Pancreas (tissue), 10 donors: ENCODE measurements around the gene RS1. TPM values are rescaled to one million over a fixed set of nuclear protein-coding genes. Genes with fewer than 3 reads are reported as not detected.

ENCODE experiments used
- ATAC-seq, 4 donors: fragments of 200-7000 bp; cut with Tn5 transposase; one replicate each; pipeline versions ENCODE4 v1.8.0 to v1.9.1; 2020; ENCODE audit warnings: mild to moderate bottlenecking in 4 of 4, moderate library complexity in 4 of 4
- DNase-seq, 6 donors: peaks; one replicate each; pipeline ENCODE4 v3.0.0-alpha.2; 2020
- FAIRE-seq: peaks from 2 replicates; lab custom pipeline; 2012; peaks lifted over from hg19 to GRCh38; lab: Jason Lieb, UNC
- H3K27ac ChIP-seq, 4 donors: fragments of 200-600 bp; sonication (generic); 1 replicate in 3 of 4; 2 replicates in 1 of 4; pipeline versions ENCODE4 v1.5.0 to v1.8.0; 2020
- H3K27me3 ChIP-seq, 4 donors: fragments of 200-600 bp; one replicate each; pipeline ENCODE4 v1.8.0; 2021
- H3K36me3 ChIP-seq, 3 donors: fragments of 200-600 bp; sonication (generic) in 1 of 3; one replicate each; pipeline versions ENCODE4 v1.5.0 to v1.8.0; 2020 to 2021
- H3K4me1 ChIP-seq, 3 donors: fragments of 200-600 bp; one replicate each; pipeline ENCODE4 v1.8.0; 2021
- H3K4me3 ChIP-seq, 4 donors: fragments of 200-600 bp; sonication (generic) in 2 of 4; one replicate each; pipeline versions ENCODE4 v1.5.0 to v1.8.0; 2020 to 2021
- H3K9me3 ChIP-seq, 4 donors: fragments of 200-600 bp; one replicate each; pipeline ENCODE4 v1.8.0; 2021
- CTCF ChIP-seq, 4 donors: fragments of 200-600 bp; sonication (generic) in 3 of 4; IDR thresholded peaks; one replicate each; pipeline versions ENCODE4 v1.5.0 to v1.8.0; 2021; ENCODE audit warnings: antibody characterized with exemption in 4 of 4
- WGBS, 2 donors: extraction: QIAGEN DNeasy Blood & Tissue Kit; methylation state at CpG; one replicate each; pipeline ENCODE4 v1.1.7; 2013; 5-methylcytosine and 5-hydroxymethylcytosine counted together
- intact Hi-C, 3 donors: fragments of 100-400 bp; cut with DNase I; formaldehyde crosslinking; loops; one replicate each; pipeline versions ENCODE4 v1.11.1 to v1.14.2; 2022
- polyA plus RNA-seq, 2 donors: library from polyadenylated mRNA; stranded (reverse); fragments of 200-250 nt; gene quantifications; one replicate each; pipeline ENCODE4 v1.2.3, GENCODE V29; 2013
- total RNA-seq, 6 donors: library from RNA; stranded (reverse); fragmentation: NEBNext Ultra II Directional in 4 of 6; extraction: Animal tissue kit (Norgen Biotek cat#: 25700) in 4 of 6; gene quantifications; one replicate each; pipeline versions ENCODE4 v1.2.1 to v1.2.4, GENCODE V29; 2021 to 2023
- donor health status: healthy with polysubstance abuse.
- donor health status: DM: no; HTN: no; CAD: no; lungs with moderate emphysema.
- donor health status: DM: no; HTN: no; CAD: no.
- donor health status: control.
- donor health status: control.
- donor health status: Bipolar disorder and iron deficiency.
- donor health status: DM: yes; HTN: yes; CAD: no.
- donor health status: DM: no; HTN: no; CAD: no.
- donor health status: DM: no; HTN: no; CAD: no.
- donor health status: DM: yes; HTN: yes; CAD: no.

RS1 gene
- total and polyA plus RNA-seq, 8 donors, result not detected

GRCh38 chrX:18594079-18594478 lies 77.8 kb downstream of the RS1 start:
- ATAC-seq (no peak), FAIRE-seq (no peak), DNase-seq (no peak)
- TF ChIP-seq CTCF (IDR thresholded peaks at IDR 0.05), result no peak
- intact Hi-C loops, result no loop called here
- no peak overlapping the region for H3K4me3 ChIP-seq
- no peaks in the 10 kb centered on the region for H3K27me3 ChIP-seq
- no peak overlapping the region for H3K27ac ChIP-seq
- WGBS, 2 donors, result 94 to 95% methylated on average over 2 of the region's 2 CpGs
- H3K4me1 ChIP-seq, result no peaks in the 10 kb centered on the region
- no peaks in the 10 kb centered on the region for H3K36me3 ChIP-seq
- no peaks in the 10 kb centered on the region for H3K9me3 ChIP-seq

- FAIRE-seq (no peak), ATAC-seq (peak in 2 of 4 donors; percentile 12 to 57), DNase-seq (no peak)
- Histone ChIP-seq H3K4me1 (no peaks in the 10 kb centered on the region), H3K9me3 (no peaks in the 10 kb centered on the region), H3K27ac (no peak overlapping the region), H3K27me3 (no peaks in the 10 kb centered on the region), H3K4me3 (no peak overlapping the region), H3K36me3 (no peaks in the 10 kb centered on the region)
- intact Hi-C loops, result no loop called here
- no peak for TF ChIP-seq CTCF (IDR thresholded peaks at IDR 0.05)
- 77 to 78% methylated on average over 2 of the region's 2 CpGs for WGBS, 2 donors
These were observed 80.1 kb downstream of the RS1 start for GRCh38 chrX:18591834-18592233.

Other genes with a start within 250 kb of the RS1 start
- 10 to 100 TPM in 1 of 6 donors, 1 to 10 TPM in 5; 3.6 to 11.5 (median 4.7) TPM for gene CDKL5, start 246.5 kb downstream of the RS1 start, total RNA-seq
- gene CDKL5, start 246.5 kb downstream of the RS1 start, polyA plus RNA-seq, result 1 to 10 TPM in 1 of 2 donors, under 1 TPM in 1; 0.76 to 1.4 TPM
- under 1 TPM in 2 of 6 donors, not detected in 4; 0.09 to 0.56 TPM for gene PPEF1, start 35.5 kb upstream of the RS1 start, total RNA-seq
- under 1 TPM; 0.04 to 0.28 TPM for gene PPEF1, start 35.5 kb upstream of the RS1 start, polyA plus RNA-seq